Measurements from ENCODE around the gene CRTC1.

CRTC1 gene

DNA sequence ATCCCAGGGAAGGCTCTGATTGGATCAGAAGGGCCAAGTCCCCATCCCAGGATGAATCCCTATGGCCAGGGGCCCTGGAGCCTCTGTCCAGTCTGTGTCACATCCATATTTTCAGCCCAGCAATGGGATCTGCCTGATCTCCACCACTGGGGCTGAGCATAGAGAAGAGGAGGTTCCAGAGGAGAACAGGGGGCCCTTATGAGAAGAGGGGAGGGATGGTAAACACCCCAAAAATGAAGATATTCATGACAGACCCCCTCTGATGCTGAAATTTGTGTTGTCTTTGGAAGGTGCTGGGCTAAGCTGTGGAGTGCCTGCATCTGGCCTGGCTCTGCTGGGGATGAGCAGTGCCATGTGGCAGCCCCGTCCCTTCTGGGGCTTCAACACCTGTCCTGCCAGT, 32.2 kb upstream of the CRTC1 start:
- no peak for DNase-seq (ENCODE audit: extremely low spot score, insufficient read length, low read depth)

DNA sequence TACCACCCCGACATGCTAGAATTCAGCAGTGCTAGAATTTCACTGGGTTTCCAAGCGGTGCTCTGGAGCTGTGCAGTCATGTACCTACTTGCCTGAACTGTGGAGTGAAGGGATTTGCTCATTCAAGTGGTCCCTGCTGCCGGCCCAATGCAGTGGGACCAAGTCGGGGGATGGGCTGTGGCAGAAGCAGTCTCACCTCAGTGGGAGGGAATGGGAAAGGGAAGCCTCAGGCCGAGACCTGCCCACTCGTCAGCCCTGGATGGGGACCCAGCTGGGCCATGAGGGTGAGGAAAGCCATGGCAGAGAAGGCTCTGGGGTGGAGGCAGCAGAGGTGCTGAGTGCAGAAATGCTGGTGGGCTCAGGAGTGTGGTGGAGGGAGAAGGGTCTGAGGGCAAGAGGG, 31.7 kb upstream of the CRTC1 start:
- FAIRE-seq (no peak), DNase-seq (ENCODE audit: extremely low spot score, insufficient read length, low read depth) (no peak)

More for the DNA sequence above, 32.2 kb upstream of the CRTC1 start:
- FAIRE-seq, result no peak

DNA sequence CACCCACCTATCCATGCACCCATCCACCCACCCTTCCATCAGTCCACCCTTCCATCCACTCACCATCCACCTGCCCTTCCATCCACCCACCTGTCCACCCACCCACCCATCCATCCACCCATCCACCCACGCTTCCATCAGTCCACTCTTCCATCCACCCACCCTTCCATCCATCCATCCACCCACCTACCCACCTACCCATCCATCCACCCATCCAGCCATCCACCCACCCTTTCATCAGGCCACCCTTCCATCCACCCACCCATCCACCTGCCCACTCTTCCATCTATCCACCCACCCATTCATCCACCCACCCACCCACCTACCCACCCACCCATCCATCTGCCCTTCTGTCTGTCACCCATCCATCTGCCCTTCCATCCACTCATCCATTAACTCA, 29.6 kb upstream of the CRTC1 start:
- FAIRE-seq (no peak), DNase-seq (ENCODE audit: extremely low spot score, insufficient read length, low read depth) (no peak)

DNA sequence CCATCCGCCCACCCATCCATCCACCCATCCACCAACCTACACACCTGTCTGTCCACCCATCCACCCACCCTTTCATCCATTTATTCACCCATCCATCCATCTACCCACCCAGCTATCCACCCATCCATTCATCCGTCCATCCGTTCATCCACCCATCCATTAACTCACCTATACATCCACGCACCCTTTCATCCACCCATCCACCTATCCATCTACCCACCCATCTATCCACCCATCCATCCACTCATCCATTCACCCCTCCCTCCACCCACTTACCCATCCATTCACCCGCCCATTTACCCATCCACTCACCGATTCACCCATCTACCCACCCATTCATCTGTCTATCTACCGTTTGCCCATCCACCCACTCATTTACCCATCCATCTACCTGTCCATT, 29.0 kb upstream of the CRTC1 start:
- FAIRE-seq (no peak), DNase-seq (ENCODE audit: extremely low spot score, insufficient read length, low read depth) (no peak)

DNA sequence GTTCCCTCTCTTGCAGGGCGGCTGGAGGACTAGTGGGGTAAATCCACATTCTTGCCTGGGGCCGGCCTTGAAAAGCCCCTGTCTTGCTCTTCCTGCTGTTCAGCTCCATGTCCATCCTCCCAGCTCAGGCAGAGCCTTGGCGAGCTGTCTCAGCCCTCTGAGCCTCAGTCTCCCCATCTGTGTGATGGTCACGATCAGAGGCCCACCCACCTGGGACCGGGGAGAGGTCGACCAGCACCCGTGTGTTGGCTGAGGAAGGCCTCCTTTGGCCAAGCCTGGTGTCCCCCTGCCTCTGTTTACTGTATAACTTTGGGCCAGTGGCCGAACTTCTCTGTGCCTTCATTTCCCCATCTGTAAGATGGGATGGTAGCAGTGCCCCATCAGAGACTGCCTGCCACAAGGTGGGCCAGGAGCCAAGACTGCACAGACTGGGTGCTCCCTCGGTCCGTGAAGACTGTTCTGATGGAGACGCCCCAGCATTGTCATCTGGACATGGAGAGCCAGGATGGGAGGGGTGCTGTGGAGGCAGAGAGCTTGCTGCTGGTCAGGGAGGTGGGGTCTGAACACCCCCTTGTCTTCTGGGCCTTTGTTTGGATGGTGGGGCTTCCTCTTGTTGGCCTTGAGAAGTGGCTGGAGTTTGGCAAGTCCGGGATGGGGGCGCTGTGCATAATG, 28.2 kb upstream of the CRTC1 start:
- no peak for DNase-seq (ENCODE audit: extremely low spot score, insufficient read length, low read depth)
- no peak for FAIRE-seq

DNA sequence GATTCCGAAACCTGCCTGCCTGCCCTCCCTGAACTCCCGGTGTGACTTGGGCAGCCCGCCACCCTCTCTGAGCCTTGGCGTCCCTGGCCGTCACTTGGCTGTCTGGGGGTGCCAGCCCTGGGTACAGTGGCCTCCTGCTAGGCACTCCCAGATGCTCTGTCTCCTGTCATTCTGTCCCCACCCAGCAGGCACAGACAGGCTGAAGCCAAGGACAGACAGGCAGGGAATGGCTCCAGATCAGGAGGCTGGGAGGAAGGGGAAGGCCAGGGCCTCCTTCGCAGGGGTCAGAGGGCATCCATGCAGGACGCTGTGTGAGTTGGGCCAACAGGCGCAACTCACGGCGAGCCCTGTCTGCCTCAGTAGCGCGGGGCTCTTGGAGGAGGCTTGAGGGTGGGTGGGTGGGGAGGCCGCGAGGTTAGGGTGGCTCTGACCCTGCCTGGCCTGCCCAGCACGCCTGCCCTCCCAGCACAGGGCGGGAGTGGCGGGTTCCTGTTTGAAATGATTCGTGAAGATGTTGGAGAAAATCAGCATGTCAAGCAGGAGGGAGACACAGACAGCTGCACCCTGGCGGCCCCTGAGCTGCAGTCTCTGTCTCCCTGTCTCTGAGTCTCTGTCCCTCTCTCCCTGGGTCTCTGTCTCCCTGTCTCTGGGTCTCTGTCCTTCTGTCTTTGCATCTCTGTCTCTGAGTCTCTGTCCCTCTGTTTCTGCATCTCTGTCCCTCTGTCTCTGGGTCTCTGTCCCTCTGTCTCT, 27.0 kb upstream of the CRTC1 start:
- FAIRE-seq, result no peak

DNA sequence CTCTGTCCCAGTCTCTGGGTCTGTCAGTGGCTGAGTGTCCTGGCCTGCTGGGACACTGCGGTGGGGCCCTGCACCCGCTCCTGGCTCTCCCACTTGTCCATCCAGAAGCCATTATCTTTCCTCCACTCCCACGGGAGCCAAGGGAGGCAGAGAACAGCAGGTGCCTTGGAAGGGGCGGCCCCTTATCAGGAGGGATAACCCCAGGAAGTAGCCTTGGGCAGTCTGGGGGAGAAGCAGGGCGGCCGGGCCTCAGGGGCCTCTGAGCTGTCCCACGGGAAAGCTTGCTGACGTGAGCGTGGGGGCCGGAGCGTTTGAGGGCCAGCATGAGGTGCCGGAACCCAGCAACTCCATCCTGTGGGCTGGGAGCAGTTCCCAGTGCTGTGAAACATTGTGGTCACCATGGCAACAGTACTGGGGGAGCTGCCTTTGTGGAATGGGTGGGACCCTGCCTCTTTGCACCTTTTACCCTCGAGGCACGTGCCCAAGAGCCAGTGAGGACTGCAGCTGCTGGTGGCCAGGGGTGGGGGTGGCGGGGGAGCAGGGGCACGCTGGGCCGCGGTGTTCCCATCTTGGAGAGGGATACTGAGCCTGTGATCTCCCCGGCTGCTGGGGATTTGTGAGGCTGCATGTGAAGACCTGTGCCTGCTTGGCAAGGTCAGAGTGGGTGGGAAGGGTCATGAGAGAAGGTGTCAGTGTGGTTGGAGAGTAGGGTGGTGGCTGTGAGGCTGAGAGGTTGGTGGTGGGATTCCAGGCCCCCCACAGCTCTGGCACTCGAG, 25.7 kb upstream of the CRTC1 start:
- no peak for DNase-seq (ENCODE audit: extremely low spot score, insufficient read length, low read depth)
- FAIRE-seq, result no peak

More for the DNA sequence above, 27.0 kb upstream of the CRTC1 start:
- DNase-seq (ENCODE audit: extremely low spot score, insufficient read length, low read depth), result no peak

DNA sequence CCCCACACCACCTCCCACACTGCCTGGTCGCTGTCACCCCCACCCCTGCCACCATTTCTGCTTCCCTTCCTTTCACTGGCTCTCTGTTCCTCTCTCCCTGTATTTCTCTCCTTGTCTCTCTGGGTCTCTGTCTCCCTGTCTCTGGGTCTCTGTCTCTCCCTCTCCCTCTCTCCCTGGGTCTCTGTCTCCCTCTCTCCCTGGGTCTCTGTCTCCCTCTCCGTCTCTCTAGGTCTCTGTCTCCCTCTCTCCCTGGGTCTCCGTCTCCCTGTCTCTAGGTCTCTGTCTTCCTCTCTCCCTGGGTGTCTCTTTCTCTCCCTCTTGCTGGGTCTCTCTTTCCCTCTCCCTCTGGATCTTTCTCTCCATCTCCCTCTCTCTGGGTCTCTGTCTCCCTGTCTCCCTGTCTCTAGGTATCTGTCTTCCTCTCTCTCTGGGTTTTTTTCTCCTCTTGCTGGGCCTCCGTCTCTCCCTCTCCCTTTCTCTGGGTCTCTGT, 25.1 kb upstream of the CRTC1 start:
- FAIRE-seq (no peak), DNase-seq (ENCODE audit: extremely low spot score, insufficient read length, low read depth) (no peak)

DNA sequence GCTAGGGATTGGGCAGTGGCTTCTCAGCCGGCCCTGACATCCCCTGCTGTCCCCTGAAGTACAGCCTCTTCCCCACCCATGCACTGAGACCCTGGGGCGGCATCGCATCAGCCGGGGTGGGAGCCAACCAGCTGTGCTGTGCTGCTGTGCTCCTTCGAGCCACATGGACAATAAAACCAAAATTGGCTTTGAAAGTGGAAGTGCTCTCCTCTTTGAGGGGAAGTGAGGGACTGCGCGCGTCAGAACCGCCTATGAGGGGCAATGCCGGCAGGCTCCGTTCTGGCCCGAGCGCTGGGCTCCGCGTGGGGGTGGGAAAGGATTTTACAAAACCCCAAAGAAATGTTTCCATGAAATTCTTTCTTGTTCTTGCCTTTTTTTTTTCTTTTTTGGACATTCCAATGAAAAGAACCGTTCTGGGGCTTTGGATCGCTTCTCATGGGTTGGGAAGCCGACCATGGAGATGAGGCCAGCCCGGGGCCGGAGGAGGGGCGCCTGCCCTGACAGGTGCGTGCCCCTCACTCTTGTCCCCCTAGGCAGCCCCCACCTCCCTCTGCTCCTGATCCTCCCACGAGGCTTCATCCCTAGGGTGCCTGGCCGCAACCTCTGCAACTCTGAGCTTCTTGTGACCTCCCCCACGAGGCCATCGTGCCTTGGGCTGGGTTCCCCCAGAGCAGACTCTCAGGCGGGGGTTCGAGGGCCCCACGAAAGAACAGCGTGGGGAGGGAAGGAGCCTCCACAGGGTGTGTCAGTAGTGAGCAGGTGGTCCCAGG, 24.0 kb upstream of the CRTC1 start:
- DNase-seq (ENCODE audit: extremely low spot score, insufficient read length, low read depth), result no peak
- FAIRE-seq, result peak; percentile 21

DNA sequence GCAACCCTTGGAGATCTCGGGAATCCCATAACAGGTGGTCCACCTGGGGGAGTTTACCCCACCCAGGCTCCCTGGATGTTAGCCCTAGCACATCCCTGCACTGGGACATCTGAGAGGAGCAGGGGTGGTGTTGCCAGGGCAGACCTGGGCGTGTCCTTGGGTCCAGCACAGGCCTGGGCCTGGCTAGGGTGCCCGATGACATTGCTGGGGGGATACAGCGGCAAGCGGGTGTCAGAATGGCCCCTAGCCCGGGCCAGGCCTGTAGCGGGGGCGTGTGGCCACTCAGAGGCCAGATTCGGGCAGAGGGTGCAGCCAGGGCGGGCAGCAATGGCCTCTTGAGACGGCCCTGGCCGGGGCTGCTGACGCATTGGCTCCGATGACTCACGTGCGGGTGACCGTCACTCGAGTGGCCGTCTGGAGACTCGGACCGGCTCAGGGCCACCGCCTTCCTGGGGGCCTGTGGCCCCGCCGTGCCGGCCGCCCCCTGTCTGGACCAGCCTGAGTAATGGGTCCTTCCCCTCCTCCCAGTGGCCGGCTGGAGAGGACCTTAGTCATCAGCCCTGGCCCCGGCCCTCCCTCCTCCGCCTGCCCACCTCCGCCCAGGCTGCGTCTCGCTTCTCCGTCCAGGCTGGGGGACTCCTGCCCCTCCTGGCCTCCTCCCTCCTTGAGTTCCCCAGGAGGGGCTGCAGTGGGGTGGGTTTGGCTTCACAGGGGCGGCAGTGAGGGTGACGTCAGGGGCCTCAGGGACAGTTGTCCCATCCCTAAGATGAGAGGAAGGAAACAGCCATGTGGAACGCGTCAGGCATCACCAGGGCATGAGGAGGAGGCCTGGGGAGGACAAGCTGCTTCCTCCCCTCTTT, 23.2 kb upstream of the CRTC1 start:
- no peak for DNase-seq (ENCODE audit: extremely low spot score, insufficient read length, low read depth)
- FAIRE-seq, result no peak

DNA sequence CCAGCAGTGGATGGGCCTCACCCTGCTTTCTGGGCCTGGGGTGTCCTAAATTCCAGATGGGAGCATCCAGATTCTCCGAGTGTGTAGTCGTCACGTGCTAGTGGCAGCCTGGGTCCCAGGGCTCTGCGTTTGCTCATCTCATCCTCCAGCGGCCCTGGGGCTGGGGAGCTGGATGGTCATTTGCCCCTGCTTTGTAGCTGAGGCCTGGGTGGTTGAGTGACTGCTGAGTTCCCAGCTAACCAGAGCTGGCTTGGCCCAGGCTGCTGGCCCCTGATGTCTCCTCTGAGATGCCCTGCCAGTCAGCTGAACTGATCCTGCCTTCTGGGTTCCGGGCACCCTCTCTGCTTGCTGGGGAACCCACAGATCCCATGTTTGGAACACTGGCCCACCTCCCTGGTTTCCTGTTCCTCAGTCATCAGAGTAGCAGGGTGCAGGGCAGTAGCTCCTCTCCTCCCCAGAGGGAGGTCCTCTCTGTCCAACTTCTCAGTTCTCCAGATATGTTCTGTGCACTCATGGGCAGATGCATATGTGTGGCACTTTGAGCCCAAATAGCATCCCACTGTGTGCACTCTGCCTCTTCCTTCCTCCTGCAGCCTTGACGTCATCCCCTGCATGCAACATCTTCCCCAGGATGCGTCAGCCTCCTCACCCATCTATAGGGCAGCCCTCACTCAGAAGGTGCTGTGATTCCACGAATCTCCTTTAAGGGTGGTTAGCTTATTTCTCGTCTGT, 22.4 kb upstream of the CRTC1 start:
- no peak for DNase-seq (ENCODE audit: extremely low spot score, insufficient read length, low read depth)
- FAIRE-seq, result no peak

DNA sequence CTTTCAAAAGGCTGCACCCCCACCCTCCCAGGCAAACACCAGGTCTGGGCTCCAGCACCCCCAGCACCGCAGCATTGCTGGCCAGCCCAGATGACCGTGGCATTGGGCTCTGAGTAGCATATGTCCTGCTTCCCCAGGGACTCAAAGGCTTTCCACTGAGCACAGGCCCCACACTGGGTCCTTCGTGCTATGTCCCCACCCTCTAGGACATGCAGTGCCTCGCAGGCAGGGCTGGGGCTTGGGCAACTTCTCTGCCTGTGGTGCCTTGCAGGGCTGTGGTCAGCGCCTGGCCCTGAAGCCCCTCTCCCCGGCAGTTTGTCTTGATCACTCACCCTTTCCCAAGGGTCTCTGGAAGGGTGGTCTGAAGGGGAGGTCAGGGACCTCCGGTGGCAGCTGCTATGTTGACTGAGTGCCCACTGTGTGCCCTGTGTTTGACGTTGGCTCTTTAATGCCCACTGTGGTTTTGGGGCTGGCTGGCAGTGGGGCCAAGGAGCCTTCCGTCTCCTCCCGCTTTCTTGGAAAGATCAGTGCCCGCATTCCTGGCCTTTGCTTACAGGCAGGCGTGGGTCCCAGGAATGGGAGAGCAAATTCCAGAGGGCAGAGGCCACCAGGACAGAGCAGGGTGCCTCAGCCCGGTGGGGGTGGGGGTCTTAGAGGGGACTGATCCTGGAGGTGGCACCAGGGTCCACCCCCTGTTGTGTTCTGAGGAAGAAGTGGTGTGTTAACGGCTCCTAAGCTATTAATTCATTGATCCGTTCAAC, 20.3 kb upstream of the CRTC1 start:
- DNase-seq (ENCODE audit: extremely low spot score, insufficient read length, low read depth), result no peak
- no peak for FAIRE-seq

DNA sequence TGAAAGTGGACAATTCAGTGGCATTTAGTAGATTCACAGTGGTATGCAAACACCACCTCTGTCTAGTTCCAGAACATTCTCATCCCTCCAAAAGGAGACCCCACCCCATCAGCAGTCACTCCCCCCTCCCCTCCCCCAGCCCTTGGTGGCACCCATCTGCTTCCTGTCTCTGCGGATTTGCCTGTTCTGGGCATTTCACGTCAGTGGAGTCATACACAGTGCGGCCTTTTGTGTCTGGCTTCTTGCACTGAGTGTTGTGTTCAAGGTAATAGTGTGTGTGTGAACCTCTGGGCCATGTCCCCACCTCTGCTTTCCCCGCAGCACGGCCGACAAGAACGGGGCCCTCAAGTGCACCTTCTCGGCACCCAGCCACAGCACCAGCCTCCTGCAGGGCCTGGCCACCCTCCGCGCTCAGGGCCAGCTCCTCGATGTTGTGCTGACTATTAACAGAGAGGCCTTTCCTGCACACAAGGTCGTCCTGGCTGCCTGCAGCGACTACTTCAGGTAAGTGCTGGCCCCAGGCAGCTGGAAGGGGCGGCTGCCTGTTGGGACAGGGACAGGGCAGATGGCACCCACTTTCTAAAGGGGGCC, 19.4 kb upstream of the CRTC1 start:
- FAIRE-seq, result no peak

DNA sequence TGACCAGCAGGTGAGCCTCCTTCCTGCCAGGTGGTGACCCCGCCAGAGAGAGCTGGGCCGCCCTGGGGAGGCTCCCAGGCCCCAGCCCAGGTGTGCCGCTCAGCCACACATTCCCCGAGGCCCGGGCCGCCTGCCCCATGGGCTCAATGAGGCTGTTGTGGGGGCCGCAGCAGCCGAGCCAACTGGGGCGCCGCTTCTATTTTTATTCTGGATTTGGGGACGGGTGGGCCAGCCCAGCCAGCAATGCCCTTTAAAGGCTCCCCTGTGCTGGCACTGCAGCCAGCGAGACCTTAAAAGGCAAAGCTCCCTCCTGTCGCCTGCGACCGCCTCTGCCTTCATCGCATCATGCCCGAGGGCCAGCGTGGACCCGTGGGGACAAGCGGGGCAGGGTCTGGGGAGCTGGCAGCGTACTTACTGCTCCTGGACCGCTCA, 17.7 kb upstream of the CRTC1 start:
- no peak for FAIRE-seq
- no peak for DNase-seq (ENCODE audit: extremely low spot score, insufficient read length, low read depth)

More for the DNA sequence above, 19.4 kb upstream of the CRTC1 start:
- DNase-seq (ENCODE audit: extremely low spot score, insufficient read length, low read depth), result no peak

DNA sequence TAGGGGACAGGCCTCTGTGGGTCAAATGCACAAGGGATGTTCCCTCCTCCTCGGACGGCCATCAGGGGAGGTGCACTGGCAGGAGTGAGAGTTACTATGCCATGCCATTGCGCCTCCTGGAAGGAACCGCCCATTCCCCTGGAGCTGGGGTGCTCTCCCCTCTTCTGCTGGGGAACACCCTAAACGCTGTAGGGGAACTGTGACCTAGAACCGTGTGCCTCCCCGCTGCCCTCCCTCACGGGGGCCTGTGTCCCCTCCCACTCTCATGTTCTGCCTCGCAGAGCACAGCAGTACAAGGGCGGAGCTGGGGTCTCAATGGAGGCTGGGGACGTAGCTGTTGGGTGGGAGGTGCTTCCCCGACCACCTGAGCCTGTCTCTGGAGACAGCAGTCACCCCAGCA, 17.2 kb upstream of the CRTC1 start:
- FAIRE-seq (no peak), DNase-seq (ENCODE audit: extremely low spot score, insufficient read length, low read depth) (no peak)

DNA sequence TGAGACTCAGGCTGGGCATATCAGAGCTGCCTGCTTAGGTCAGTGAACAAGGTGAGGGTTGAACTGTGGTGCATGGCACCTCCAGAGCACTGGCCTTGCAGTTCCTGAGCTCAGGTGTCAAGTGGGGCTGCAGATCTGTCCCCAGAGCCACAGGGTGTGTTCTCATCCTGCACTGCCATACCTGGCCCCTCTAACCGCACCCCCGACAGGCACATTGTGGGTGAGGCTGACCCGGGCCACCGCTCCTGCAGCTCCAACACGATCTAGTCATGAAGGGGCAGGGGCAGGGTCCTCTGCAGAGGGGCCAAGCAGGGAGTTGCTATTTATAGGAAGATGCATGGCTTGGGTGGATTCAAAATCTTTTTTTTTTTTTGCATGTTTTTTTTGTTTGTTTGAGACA, 16.7 kb upstream of the CRTC1 start:
- DNase-seq (ENCODE audit: extremely low spot score, insufficient read length, low read depth), result no peak

DNA sequence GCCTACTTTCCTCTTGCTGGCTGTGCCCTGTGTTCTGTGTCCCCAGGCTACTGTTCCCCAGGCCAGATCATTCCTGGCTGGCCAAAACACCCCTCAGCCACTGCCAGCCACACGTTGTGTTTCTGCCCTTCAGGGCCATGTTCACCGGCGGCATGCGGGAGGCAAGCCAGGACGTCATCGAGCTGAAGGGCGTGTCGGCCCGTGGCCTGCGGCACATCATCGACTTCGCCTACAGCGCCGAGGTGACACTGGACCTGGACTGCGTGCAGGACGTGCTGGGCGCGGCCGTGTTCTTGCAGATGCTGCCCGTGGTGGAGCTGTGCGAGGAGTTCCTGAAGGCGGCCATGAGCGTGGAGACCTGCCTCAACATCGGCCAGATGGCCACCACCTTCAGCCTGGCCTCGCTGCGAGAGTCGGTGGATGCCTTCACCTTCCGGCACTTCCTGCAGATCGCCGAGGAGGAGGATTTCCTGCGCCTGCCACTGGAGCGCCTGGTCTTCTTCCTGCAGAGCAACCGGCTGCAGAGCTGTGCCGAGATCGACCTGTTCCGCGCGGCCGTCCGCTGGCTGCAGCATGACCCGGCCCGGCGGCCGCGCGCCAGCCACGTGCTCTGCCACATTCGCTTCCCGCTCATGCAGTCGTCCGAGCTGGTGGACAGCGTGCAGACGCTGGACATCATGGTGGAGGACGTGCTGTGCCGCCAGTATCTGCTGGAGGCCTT, 15.8 kb upstream of the CRTC1 start:
- FAIRE-seq, result no peak
- DNase-seq (ENCODE audit: extremely low spot score, insufficient read length, low read depth), result no peak

More for the DNA sequence above, 16.7 kb upstream of the CRTC1 start:
- FAIRE-seq, result no peak

All from GM18507 (cell line).